ENCODE results near the gene TEX11. TPM values are rescaled to one million over a fixed set of nuclear protein-coding genes. Genes with fewer than 3 reads are reported as not detected.

Gene TEX11
- total and polyA plus RNA-seq, 2 of the 13 experiments (the other 11 are each of a cell fraction or from before 2014, with no cell fraction given), result not detected

- TF ChIP-seq, protein P1, sequence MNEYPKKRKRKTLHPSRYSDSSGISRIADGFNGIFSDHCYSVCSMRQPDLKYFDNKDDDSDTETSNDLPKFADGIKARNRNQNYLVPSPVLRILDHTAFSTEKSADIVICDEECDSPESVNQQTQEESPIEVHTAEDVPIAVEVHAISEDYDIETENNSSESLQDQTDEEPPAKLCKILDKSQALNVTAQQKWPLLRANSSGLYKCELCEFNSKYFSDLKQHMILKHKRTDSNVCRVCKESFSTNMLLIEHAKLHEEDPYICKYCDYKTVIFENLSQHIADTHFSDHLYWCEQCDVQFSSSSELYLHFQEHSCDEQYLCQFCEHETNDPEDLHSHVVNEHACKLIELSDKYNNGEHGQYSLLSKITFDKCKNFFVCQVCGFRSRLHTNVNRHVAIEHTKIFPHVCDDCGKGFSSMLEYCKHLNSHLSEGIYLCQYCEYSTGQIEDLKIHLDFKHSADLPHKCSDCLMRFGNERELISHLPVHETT (CRISPR knock-in tag; conservative IDR thresholded peaks at IDR 0.05), result no peak
- peak; percentile 37; the same call in 1 of the 2 replicates for TF ChIP-seq FOXA3 (CRISPR knock-in tag; IDR thresholded peaks at IDR 0.05)
Measured at GRCh38 chrX:70527053-70527452, 381.5 kb downstream of the TEX11 start (continued).

- POLR2A ChIA-PET, result no interaction called here
- CTCF ChIA-PET (ENCODE audit: low intra/inter-chr PET ratio, low total read pairs), result no interaction called here
- Histone ChIP-seq H3K27me3 (ENCODE audit: control insufficient read depth in 1 of 2, insufficient read depth in 2 of 2, low read length in 2 of 2) (no peaks in the 10 kb centered on the region), H2AFZ (ENCODE audit: low read length) (no peak overlapping the region), H3K4me2 (ENCODE audit: low read depth, low read length) (peak overlapping the region; percentile 45; the same call in 1 of the 2 replicates), H4K20me1 (ENCODE audit: insufficient read depth, low read length) (no peaks in the 10 kb centered on the region), H3K9me3 (ENCODE audit: low read length) (no peaks in the 10 kb centered on the region), H3K36me3 (replicated peaks in 1 of 2; ENCODE audit: control insufficient read depth in 1 of 2, insufficient read depth in 2 of 2, low read length in 2 of 2) (no peaks in the 10 kb centered on the region), H3K4me1 (ENCODE audit: insufficient read depth, low read length) (peaks cover 32% of the 10 kb centered on the region), H3K4me3 (replicated peaks in 1 of 3; ENCODE audit: insufficient read depth in 1 of 3, low read depth in 2 of 3, low read length in 3 of 3) (no peak overlapping the region), H3K79me2 (ENCODE audit: insufficient read depth, low read length) (no peaks in the 10 kb centered on the region), H3K27ac (ENCODE audit: extremely low read length, insufficient read depth, low read length) (no peak overlapping the region), H3K9ac (ENCODE audit: insufficient read depth, low read depth, low read length) (no peak overlapping the region)
- in situ Hi-C loops (cut with HindIII; ENCODE audit: extremely low pct_ligation_motif_present, low pct_unique_long_range_greater_than_20kb) (no loop called here), intact Hi-C loops (cut with micrococcal nuclease; ENCODE audit: unreplicated experiment) (no loop called here)
- WGBS (ENCODE audit: low lambda C conversion rate), result 0% methylated on average over 4 of the region's 8 CpGs
- BruUV-seq (replicated peaks), result no TSS peak
- DNase-seq (ENCODE audit: low spot score) (peak; percentile 76), ATAC-seq (peak; percentile 87), FAIRE-seq (peak; percentile 59)
- TF ChIP-seq AHDC1 (CRISPR knock-in tag; IDR thresholded peaks at IDR 0.05; ENCODE audit: borderline replicate concordance), result no peak
- TF ChIP-seq TOPORS (CRISPR knock-in tag; IDR thresholded peaks at IDR 0.05), result no peak
- TF ChIP-seq, protein P2, sequence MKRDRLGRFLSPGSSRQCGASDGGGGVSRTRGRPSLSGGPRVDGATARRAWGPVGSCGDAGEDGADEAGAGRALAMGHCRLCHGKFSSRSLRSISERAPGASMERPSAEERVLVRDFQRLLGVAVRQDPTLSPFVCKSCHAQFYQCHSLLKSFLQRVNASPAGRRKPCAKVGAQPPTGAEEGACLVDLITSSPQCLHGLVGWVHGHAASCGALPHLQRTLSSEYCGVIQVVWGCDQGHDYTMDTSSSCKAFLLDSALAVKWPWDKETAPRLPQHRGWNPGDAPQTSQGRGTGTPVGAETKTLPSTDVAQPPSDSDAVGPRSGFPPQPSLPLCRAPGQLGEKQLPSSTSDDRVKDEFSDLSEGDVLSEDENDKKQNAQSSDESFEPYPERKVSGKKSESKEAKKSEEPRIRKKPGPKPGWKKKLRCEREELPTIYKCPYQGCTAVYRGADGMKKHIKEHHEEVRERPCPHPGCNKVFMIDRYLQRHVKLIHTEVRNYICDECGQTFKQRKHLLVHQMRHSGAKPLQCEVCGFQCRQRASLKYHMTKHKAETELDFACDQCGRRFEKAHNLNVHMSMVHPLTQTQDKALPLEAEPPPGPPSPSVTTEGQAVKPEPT (CRISPR knock-in tag; IDR thresholded peaks at IDR 0.05; ENCODE audit: low read depth), result no peak
Measured at GRCh38 chrX:70525733-70526132, 382.8 kb downstream of the TEX11 start.
